Astrocyte (in vitro differentiated cells and primary cell): ENCODE data around the gene ANKRD40. TPM values are rescaled to one million over a fixed set of nuclear protein-coding genes. Genes with fewer than 3 reads are reported as not detected.

Source experiments
- DNase-seq: peaks from one replicate; pipeline ENCODE4 v3.0.0-alpha.2; 2010; ENCODE audit warnings: low read depth
- FAIRE-seq: peaks from 2 replicates; lab custom pipeline; 2011; peaks lifted over from hg19 to GRCh38; lab: Jason Lieb, UNC
- H2AFZ ChIP-seq: 2 replicates; pipeline ENCODE4 v1.6.0; 2012; ENCODE audit warnings: low read depth, low read length, inconsistent platforms
- H3K27ac ChIP-seq: 2 replicates; pipeline ENCODE4 v1.5.1; 2011; ENCODE audit warnings: low read depth, low read length, inconsistent platforms
- H3K27me3 ChIP-seq: 2 replicates; pipeline ENCODE4 v1.6.0; 2011; ENCODE audit warnings: low read length, inconsistent platforms; ENCODE audit not compliant: insufficient read depth
- H3K36me3 ChIP-seq: 2 replicates; pipeline ENCODE4 v1.5.1; 2011; ENCODE audit warnings: low read length, inconsistent platforms; ENCODE audit not compliant: insufficient read depth
- H3K4me1 ChIP-seq: 2 replicates; pipeline ENCODE4 v1.5.1; 2011; ENCODE audit warnings: low read length, inconsistent platforms; ENCODE audit not compliant: insufficient read depth
- H3K4me2 ChIP-seq: 2 replicates; pipeline ENCODE4 v1.6.0; 2012; ENCODE audit warnings: low read length, inconsistent platforms
- H3K4me3 ChIP-seq: 2 replicates; pipeline ENCODE4 v1.5.1; 2011; ENCODE audit warnings: low read depth, mild to moderate bottlenecking, low read length, inconsistent platforms; ENCODE audit not compliant: insufficient read depth
- H3K79me2 ChIP-seq: 2 replicates; pipeline ENCODE4 v1.6.0; 2012; ENCODE audit warnings: mild to moderate bottlenecking, low read length, inconsistent platforms; ENCODE audit not compliant: insufficient read depth
- H3K9ac ChIP-seq: 2 replicates; pipeline ENCODE4 v1.6.0; 2012; ENCODE audit warnings: mild to moderate bottlenecking, low read length, inconsistent platforms
- H3K9me3 ChIP-seq: 2 replicates; pipeline ENCODE4 v1.5.1; 2012; ENCODE audit warnings: low read depth, mild to moderate bottlenecking, low read length, inconsistent platforms; ENCODE audit not compliant: insufficient read depth
- H4K20me1 ChIP-seq: 2 replicates; pipeline ENCODE4 v1.6.0; 2012; ENCODE audit warnings: low read length, inconsistent platforms; ENCODE audit not compliant: insufficient read depth
- H3K27ac Mint-ChIP-seq: one replicate; pipeline ENCODE4 v1.8.0; 2021; ENCODE audit warnings: mild to moderate bottlenecking, mixed read lengths; ENCODE audit not compliant: unreplicated experiment
- H3K27me3 Mint-ChIP-seq: one replicate; pipeline ENCODE4 v1.8.0; 2021; ENCODE audit warnings: low read depth, mixed read lengths; ENCODE audit not compliant: unreplicated experiment
- H3K36me3 Mint-ChIP-seq: one replicate; pipeline ENCODE4 v1.8.0; 2021; ENCODE audit warnings: low read depth, mixed read lengths; ENCODE audit not compliant: unreplicated experiment
- H3K4me1 Mint-ChIP-seq: one replicate; pipeline ENCODE4 v1.8.0; 2021; ENCODE audit warnings: low read depth, mixed read lengths; ENCODE audit not compliant: unreplicated experiment
- H3K4me3 Mint-ChIP-seq: one replicate; pipeline ENCODE4 v1.8.0; 2021; ENCODE audit warnings: mild to moderate bottlenecking, moderate library complexity, mixed read lengths; ENCODE audit not compliant: unreplicated experiment
- H3K9me3 Mint-ChIP-seq: one replicate; pipeline ENCODE4 v1.8.0; 2021; ENCODE audit warnings: mild to moderate bottlenecking, mixed read lengths; ENCODE audit not compliant: unreplicated experiment
- CTCF ChIP-seq: IDR thresholded peaks from 2 replicates; pipeline ENCODE4 v1.5.1; 2011; ENCODE audit warnings: low read depth, mild to moderate bottlenecking, inconsistent platforms, low read length, moderate library complexity; ENCODE audit not compliant: insufficient read depth
- EZH2 ChIP-seq: IDR thresholded peaks from 2 replicates; pipeline ENCODE4 v1.6.1; 2012; ENCODE audit warnings: mild to moderate bottlenecking, low read length, inconsistent platforms; ENCODE audit not compliant: insufficient read depth
- total RNA-seq: library from RNA; stranded (reverse); gene quantifications from 2 replicates; pipeline ENCODE4 v1.2.1, GENCODE V29; 2021

Gene ANKRD40
- total RNA-seq, 1 donor from 2014 or later: 38.3 TPM

- no peaks in the 10 kb centered on the region for H3K27me3 Mint-ChIP-seq
- H4K20me1 ChIP-seq: peaks cover 86% of the 10 kb centered on the region
- H3K4me3 Mint-ChIP-seq: no peak overlapping the region
- H3K9ac ChIP-seq: no peak overlapping the region
- peaks cover 94% of the 10 kb centered on the region for H3K79me2 ChIP-seq
- H3K36me3 ChIP-seq: peaks cover 28% of the 10 kb centered on the region
- H3K4me1 Mint-ChIP-seq: peaks cover 20% of the 10 kb centered on the region
- H3K27me3 ChIP-seq: no peaks in the 10 kb centered on the region
- DNase-seq (no peak), FAIRE-seq (no peak)
- H3K9me3 Mint-ChIP-seq: no peaks in the 10 kb centered on the region
- no peak overlapping the region for H3K4me3 ChIP-seq
- no peaks in the 10 kb centered on the region for H3K9me3 ChIP-seq
- H3K4me2 ChIP-seq: no peak overlapping the region
- no peak overlapping the region for H3K27ac ChIP-seq
- peaks cover 8% of the 10 kb centered on the region for H3K36me3 Mint-ChIP-seq
- no peak overlapping the region for H3K27ac Mint-ChIP-seq
- peaks cover 3% of the 10 kb centered on the region for H3K4me1 ChIP-seq
- H2AFZ ChIP-seq: no peak overlapping the region
- TF ChIP-seq CTCF (no peak), EZH2 (no peak)
Observed at GRCh38 chr17:50737118-50737698, 29.5 kb upstream of the ANKRD40 start.

- FAIRE-seq (no peak), DNase-seq (no peak)
- Histone ChIP-seq H3K4me3 (no peak overlapping the region), H3K4me1 (peaks cover 3% of the 10 kb centered on the region), H4K20me1 (peaks cover 89% of the 10 kb centered on the region), H3K4me2 (no peak overlapping the region), H3K9me3 (no peaks in the 10 kb centered on the region), H3K27me3 (no peaks in the 10 kb centered on the region), H3K27ac (no peak overlapping the region), H2AFZ (no peak overlapping the region), H3K79me2 (peaks cover 98% of the 10 kb centered on the region), H3K36me3 (peaks cover 14% of the 10 kb centered on the region), H3K9ac (no peak overlapping the region)
- Mint-ChIP-seq H3K4me1 (peaks cover 27% of the 10 kb centered on the region), H3K27ac (no peak overlapping the region), H3K9me3 (no peaks in the 10 kb centered on the region), H3K4me3 (no peak overlapping the region), H3K27me3 (no peaks in the 10 kb centered on the region), H3K36me3 (peaks cover 8% of the 10 kb centered on the region)
- no peak for TF ChIP-seq EZH2
Observed at GRCh38 chr17:50735287-50735686, 27.6 kb upstream of the ANKRD40 start.

- Mint-ChIP-seq H3K4me3 (peak overlapping the region; percentile 64), H3K27me3 (no peaks in the 10 kb centered on the region), H3K36me3 (no peaks in the 10 kb centered on the region), H3K4me1 (peaks cover 17% of the 10 kb centered on the region), H3K27ac (peak overlapping the region; percentile 9), H3K9me3 (no peaks in the 10 kb centered on the region)
- Histone ChIP-seq H3K27me3 (no peaks in the 10 kb centered on the region), H3K9ac (no peak overlapping the region), H3K4me2 (no peak overlapping the region), H3K4me1 (no peaks in the 10 kb centered on the region), H3K79me2 (peaks cover 98% of the 10 kb centered on the region), H3K4me3 (no peak overlapping the region), H3K36me3 (no peaks in the 10 kb centered on the region), H3K9me3 (no peaks in the 10 kb centered on the region), H3K27ac (no peak overlapping the region), H2AFZ (no peak overlapping the region), H4K20me1 (peaks cover 89% of the 10 kb centered on the region)
- DNase-seq (no peak), FAIRE-seq (no peak)
- TF ChIP-seq EZH2 (no peak), CTCF (no peak)
Observed at GRCh38 chr17:50731575-50732460, 24.1 kb upstream of the ANKRD40 start.
